ENCODE results near the gene ZNF41.

DNA sequence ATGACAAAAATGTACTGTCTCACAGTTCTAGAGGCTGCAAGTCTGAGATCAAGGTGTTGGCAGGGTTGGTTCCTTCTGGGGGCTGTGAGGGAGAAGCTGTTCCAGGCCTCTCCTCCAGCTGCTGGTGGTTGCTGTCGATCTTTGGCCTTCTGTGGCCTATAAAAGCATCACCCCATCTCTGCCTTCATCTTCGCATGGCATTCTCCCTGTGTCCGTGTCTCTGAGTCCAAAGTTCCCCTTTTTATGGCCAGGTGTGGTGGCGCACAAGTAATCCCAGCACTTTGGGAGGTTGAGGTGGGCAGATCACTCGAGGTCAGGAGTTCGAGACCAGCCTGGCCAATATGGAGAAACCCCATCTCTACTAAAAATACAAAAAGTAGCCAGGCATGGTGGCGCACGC is 46.5 kb upstream of the ZNF41 start:
- TF ChIP-seq CTCF (CRISPR knock-in tag; IDR thresholded peaks at IDR 0.05) (no peak), ONECUT2 (CRISPR knock-in tag; IDR thresholded peaks at IDR 0.05) (no peak)
